H9 (cell line): ENCODE data around the gene PFKP. TPM values are rescaled to one million over a fixed set of nuclear protein-coding genes. Genes with fewer than 3 reads are reported as not detected.
"Not testable (repeated sequence)": the region's sequence is repeated elsewhere in the genome, so short reads cannot be mapped to it uniquely, and the experiment has no call there.

Experiments
- DNase-seq: peaks from one replicate; pipeline ENCODE4 v3.0.0-alpha.2; 2017
- H2AFZ ChIP-seq: one replicate; pipeline ENCODE4 v1.6.1; 2013; ENCODE audit warnings: mild to moderate bottlenecking, low read length, control low read depth, moderate library complexity
- H2AK5ac ChIP-seq: 2 replicates; pipeline ENCODE4 v1.6.1; 2013; ENCODE audit warnings: low read length, control low read depth, mixed read lengths; ENCODE audit not compliant: insufficient read length
- H2BK120ac ChIP-seq: one replicate; pipeline ENCODE4 v1.6.1; 2013; ENCODE audit warnings: low read depth, mild to moderate bottlenecking, low read length, control low read depth, inconsistent platforms; ENCODE audit not compliant: poor library complexity, severe bottlenecking
- H2BK12ac ChIP-seq: 2 replicates; pipeline ENCODE4 v1.6.1; 2013; ENCODE audit warnings: low read length, control low read depth, mixed read lengths, low read depth; ENCODE audit not compliant: insufficient read length
- H2BK15ac ChIP-seq: 2 replicates; pipeline ENCODE4 v1.6.1; 2013; ENCODE audit warnings: low read depth, low read length, control low read depth
- H2BK20ac ChIP-seq: one replicate; pipeline ENCODE4 v1.6.1; 2013; ENCODE audit warnings: low read depth, mild to moderate bottlenecking, low read length, control low read depth, inconsistent platforms; ENCODE audit not compliant: poor library complexity, severe bottlenecking
- H2BK5ac ChIP-seq: 2 replicates; pipeline ENCODE4 v1.6.1; 2013; ENCODE audit warnings: low read length, control low read depth, mixed read lengths; ENCODE audit not compliant: insufficient read length
- H3K14ac ChIP-seq: 2 replicates; pipeline ENCODE4 v1.6.1; 2013; ENCODE audit warnings: low read length, control low read depth; ENCODE audit not compliant: insufficient read depth
- H3K18ac ChIP-seq: 2 replicates; pipeline ENCODE4 v1.6.1; 2013; ENCODE audit warnings: low read depth, mild to moderate bottlenecking, mixed read lengths, low read length, control low read depth; ENCODE audit not compliant: insufficient read length
- H3K23ac ChIP-seq: 2 replicates; pipeline ENCODE4 v1.6.1; 2013; ENCODE audit warnings: low read length, control low read depth, mixed read lengths, low read depth; ENCODE audit not compliant: insufficient read length
- H3K23me2 ChIP-seq: 2 replicates; pipeline ENCODE4 v1.6.1; 2013; ENCODE audit warnings: low read depth, mild to moderate bottlenecking, mixed read lengths, low read length, control low read depth; ENCODE audit not compliant: insufficient read length, poor library complexity, severe bottlenecking
- H3K27ac ChIP-seq: 2 replicates; pipeline ENCODE4 v1.5.1; 2013; ENCODE audit warnings: low read length, control low read depth, mixed read lengths, low read depth; ENCODE audit not compliant: insufficient read length
- H3K27me3 ChIP-seq: 2 replicates; pipeline ENCODE4 v1.6.1; 2013; ENCODE audit warnings: low read length, control low read depth, inconsistent platforms; ENCODE audit not compliant: insufficient read depth
- H3K4ac ChIP-seq: 2 replicates; pipeline ENCODE4 v1.6.1; 2013; ENCODE audit warnings: low read depth, mild to moderate bottlenecking, control low read depth, inconsistent platforms, low read length, moderate library complexity
- H3K4me1 ChIP-seq: 2 replicates; pipeline ENCODE4 v1.6.1; 2013; ENCODE audit warnings: low read length, control low read depth, inconsistent platforms; ENCODE audit not compliant: insufficient read depth
- H3K4me2 ChIP-seq: 2 replicates; pipeline ENCODE4 v1.6.1; 2013; ENCODE audit warnings: low read length, control low read depth, mixed read lengths; ENCODE audit not compliant: insufficient read length, insufficient read depth
- H3K56ac ChIP-seq: 2 replicates; pipeline ENCODE4 v1.6.1; 2013; ENCODE audit warnings: low read depth, mild to moderate bottlenecking, mixed read lengths, low read length, control low read depth; ENCODE audit not compliant: insufficient read length
- H3K79me1 ChIP-seq: 2 replicates; pipeline ENCODE4 v1.6.1; 2013; ENCODE audit warnings: low read depth, mild to moderate bottlenecking, moderate library complexity, low read length, control low read depth, inconsistent platforms; ENCODE audit not compliant: insufficient read depth, poor library complexity, severe bottlenecking
- H3K79me2 ChIP-seq: 2 replicates; pipeline ENCODE4 v1.6.1; 2013; ENCODE audit warnings: low read length, control low read depth, inconsistent platforms; ENCODE audit not compliant: insufficient read depth
- H3K9ac ChIP-seq: 2 replicates; pipeline ENCODE4 v1.6.1; 2013; ENCODE audit warnings: low read length, control low read depth, mixed read lengths; ENCODE audit not compliant: insufficient read length; ENCODE audit errors: extremely low read depth
- H3K9me3 ChIP-seq: one replicate; pipeline ENCODE4 v1.6.1; 2013; ENCODE audit warnings: low read depth, low read length, inconsistent platforms; ENCODE audit not compliant: control insufficient read depth
- H3T11ph ChIP-seq: one replicate; pipeline ENCODE4 v1.6.1; 2013; ENCODE audit warnings: mild to moderate bottlenecking, low read length, control low read depth, inconsistent platforms
- H4K20me1 ChIP-seq: one replicate; pipeline ENCODE4 v1.6.1; 2013; ENCODE audit not compliant: control insufficient read depth, insufficient read length, insufficient read depth
- H4K5ac ChIP-seq: 2 replicates; pipeline ENCODE4 v1.6.1; 2013; ENCODE audit warnings: low read depth, mild to moderate bottlenecking, mixed read lengths, low read length, control low read depth; ENCODE audit not compliant: insufficient read length
- H4K8ac ChIP-seq: replicated peaks from 2 replicates; pipeline ENCODE4 v1.6.1; 2013; ENCODE audit warnings: low read length, control low read depth, mixed read lengths, low read depth; ENCODE audit not compliant: insufficient read length
- H4K91ac ChIP-seq: 2 replicates; pipeline ENCODE4 v1.6.1; 2013; ENCODE audit warnings: low read depth, mild to moderate bottlenecking, moderate library complexity, mixed read lengths, low read length, control low read depth; ENCODE audit not compliant: insufficient read length
- H3K27ac Mint-ChIP-seq, 3 experiments: 2 replicates in 2 of 3; 3 replicates in 1 of 3; pipeline ENCODE4 v1.8.0; 2020 to 2021; ENCODE audit warnings: mixed read lengths in 3 of 3, mild to moderate bottlenecking in 1 of 3, moderate library complexity in 1 of 3
- H3K27me3 Mint-ChIP-seq: 2 replicates; pipeline ENCODE4 v1.8.0; 2021; ENCODE audit warnings: low read depth, mild to moderate bottlenecking, moderate library complexity, mixed read lengths
- H3K36me3 Mint-ChIP-seq, 3 experiments: 2 replicates in 2 of 3; 3 replicates in 1 of 3; pipeline ENCODE4 v1.8.0; 2020 to 2021; ENCODE audit warnings: low read depth in 3 of 3, mixed read lengths in 3 of 3; ENCODE audit not compliant: insufficient read depth in 1 of 3
- H3K4me1 Mint-ChIP-seq, 2 experiments: 2 replicates each; pipeline ENCODE4 v1.8.0; 2020; ENCODE audit warnings: mixed read lengths in 2 of 2
- H3K4me3 Mint-ChIP-seq, 2 experiments: 2 replicates in 1 of 2; 3 replicates in 1 of 2; pipeline ENCODE4 v1.8.0; 2020 to 2021; ENCODE audit warnings: mild to moderate bottlenecking in 2 of 2, mixed read lengths in 2 of 2, moderate library complexity in 1 of 2
- H3K9me3 Mint-ChIP-seq, 2 experiments: 2 replicates in 1 of 2; 3 replicates in 1 of 2; pipeline ENCODE4 v1.8.0; 2020; ENCODE audit warnings: mild to moderate bottlenecking in 2 of 2, mixed read lengths in 2 of 2, moderate library complexity in 1 of 2
- CTCF ChIP-seq: fragments of 200-600 bp; sonication (generic); conservative IDR thresholded peaks from 3 replicates; pipeline ENCODE4 v1.8.0; 2021; ENCODE audit warnings: antibody characterized with exemption, mild to moderate bottlenecking
- WGBS: extraction: QIAGEN DNeasy Blood & Tissue Kit; methylation state at CpG from one replicate; pipeline ENCODE4 v1.1.7; 2013; ENCODE audit warnings: missing lambda C conversion rate, low lambda C conversion rate, mixed read lengths; ENCODE audit not compliant: insufficient read length; ENCODE audit errors: extremely low coverage; 5-methylcytosine and 5-hydroxymethylcytosine counted together
- total RNA-seq: library from RNA; stranded (reverse); gene quantifications from 2 replicates; pipeline ENCODE4 v1.2.1, GENCODE V29; 2021

The PFKP gene
- total RNA-seq, 1 experiment from 2014 or later, result 145 TPM

DNA sequence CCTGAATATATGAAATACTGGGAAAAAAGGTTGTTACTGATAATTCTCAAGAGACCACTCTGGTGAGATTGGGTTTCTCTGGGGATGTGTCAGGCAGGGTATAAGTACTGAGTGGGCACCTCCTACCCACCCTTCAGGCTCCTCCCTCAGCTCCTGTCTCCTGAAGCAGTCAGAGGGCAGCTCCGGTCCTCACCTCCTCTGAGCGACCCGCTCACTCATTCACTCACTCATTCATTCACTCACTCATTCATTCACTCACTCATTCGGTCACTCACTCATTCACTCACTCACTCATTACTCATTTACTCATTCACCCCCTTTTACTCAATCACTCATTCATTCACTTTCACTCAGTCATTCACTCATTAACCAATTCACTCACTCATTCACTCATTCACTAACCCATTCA lies 6.9 kb upstream of the PFKP start:
- Histone ChIP-seq H3K14ac (no peak overlapping the region), H3K4ac (no peak overlapping the region), H3K9ac (no peak overlapping the region), H4K8ac (no peak overlapping the region), H3K79me1 (no peaks in the 10 kb centered on the region), H2BK12ac (no peak overlapping the region), H2BK120ac (no peak overlapping the region), H3K18ac (no peak overlapping the region), H4K91ac (no peak overlapping the region), H2AFZ (no peak overlapping the region), H3K4me1 (no peaks in the 10 kb centered on the region), H4K5ac (no peak overlapping the region), H2BK15ac (no peak overlapping the region), H3K23me2 (no peaks in the 10 kb centered on the region), H3K56ac (no peak overlapping the region), H3K27me3 (no peaks in the 10 kb centered on the region), H2BK5ac (no peak overlapping the region), H3K9me3 (no peaks in the 10 kb centered on the region), H2BK20ac (no peak overlapping the region), H3T11ph (no peak overlapping the region), H3K27ac (no peak overlapping the region), H2AK5ac (no peak overlapping the region), H3K4me2 (no peak overlapping the region), H3K79me2 (no peaks in the 10 kb centered on the region), H4K20me1 (no peaks in the 10 kb centered on the region), H3K23ac (no peak overlapping the region)
- H3K4me1 Mint-ChIP-seq, result peaks cover 14 to 19% of the 10 kb centered on the region in 2 experiments
- H3K27me3 Mint-ChIP-seq, result peaks cover 26% of the 10 kb centered on the region
- no peak for DNase-seq
- H3K9me3 Mint-ChIP-seq, result no peaks in the 10 kb centered on the region; a peak in 1 of 5 replicates
- no peaks in the 10 kb centered on the region for H3K36me3 Mint-ChIP-seq
- no peak for TF ChIP-seq CTCF
- no peak overlapping the region for H3K4me3 Mint-ChIP-seq
- no peak overlapping the region for H3K27ac Mint-ChIP-seq
- WGBS, result 100% methylated on average over 1 of the region's 4 CpGs

- not testable (repeated sequence) for H3K4me1 ChIP-seq
- peaks cover 15 to 19% of the 10 kb centered on the region in 2 experiments for H3K4me1 Mint-ChIP-seq
These were observed 5.9 kb upstream of the PFKP start for GRCh38 chr10:3061323-3061898.

More at GRCh38 chr10:3061323-3061898, 5.9 kb upstream of the PFKP start:
- H3K18ac ChIP-seq, H4K91ac ChIP-seq, H3K9me3 Mint-ChIP-seq, H3K9me3 ChIP-seq, H3K79me1 ChIP-seq, H2BK15ac ChIP-seq, H2AK5ac ChIP-seq, H3K27ac Mint-ChIP-seq, H2BK20ac ChIP-seq, H3K23ac ChIP-seq, H4K8ac ChIP-seq, H2BK12ac ChIP-seq, H3K56ac ChIP-seq, H3K4me2 ChIP-seq, H4K5ac ChIP-seq, H2BK120ac ChIP-seq, H2AFZ ChIP-seq, H4K20me1 ChIP-seq, H3K79me2 ChIP-seq, H3K36me3 Mint-ChIP-seq, H3T11ph ChIP-seq, H3K23me2 ChIP-seq, DNase-seq, H3K4ac ChIP-seq, H3K27ac ChIP-seq, H2BK5ac ChIP-seq, H3K9ac ChIP-seq, H3K14ac ChIP-seq, H3K27me3 ChIP-seq, H3K4me3 Mint-ChIP-seq: not testable (repeated sequence)
- peaks cover 33% of the 10 kb centered on the region for H3K27me3 Mint-ChIP-seq
- no CpG with 5 or more reads among the region's 6 CpGs for WGBS
